ENCODE measurements around the gene IRX5. TPM values are rescaled to one million over a fixed set of nuclear protein-coding genes. Genes with fewer than 3 reads are reported as not detected.

The IRX5 gene
- total and polyA plus RNA-seq, 2 of the 8 experiments (the other 6 are each of a cell fraction or from before 2014, with no cell fraction given), result 0.48 to 0.56 TPM

GRCh38 chr16:54883358-54883757 lies 47.3 kb upstream of the IRX5 start:
- Histone ChIP-seq H4K8ac (ENCODE audit: extremely low read depth, insufficient read depth, low read length) (no peak overlapping the region), H3K9ac (replicated peaks in 1 of 4; ENCODE audit: extremely low read depth in 1 of 4, low read depth in 3 of 4, low read length in 3 of 4) (no peak overlapping the region), H2BK5ac (ENCODE audit: low read depth, low read length) (no peak overlapping the region), H2AK5ac (ENCODE audit: low read depth, low read length) (no peak overlapping the region), H3K18ac (ENCODE audit: extremely low read depth, low read length) (no peak overlapping the region), H3K79me2 (ENCODE audit: control insufficient read depth in 1 of 2, insufficient read depth in 2 of 2, low read length in 2 of 2) (no peaks in the 10 kb centered on the region), H4K5ac (ENCODE audit: insufficient read length, low read depth, low read length) (no peak overlapping the region), H3K27ac (ENCODE audit: low read depth, low read length) (no peak overlapping the region), H2BK15ac (ENCODE audit: low read length) (no peak overlapping the region), H2BK12ac (ENCODE audit: low read depth, low read length) (no peak overlapping the region), H3K79me1 (ENCODE audit: low read depth, low read length) (no peaks in the 10 kb centered on the region), H2BK120ac (replicated peaks; ENCODE audit: low read depth, low read length) (no peak overlapping the region), H3K4ac (replicated peaks; ENCODE audit: insufficient read length, low read depth, low read length) (no peak overlapping the region), H3K4me3 (ENCODE audit: extremely low read depth in 1 of 4, insufficient read depth in 2 of 4, low read depth in 3 of 4, low read length in 4 of 4) (no peak overlapping the region), H3K14ac (ENCODE audit: insufficient read length) (no peak overlapping the region), H3K56ac (replicated peaks; ENCODE audit: insufficient read length, low read depth, low read length) (no peak overlapping the region), H3K23me2 (ENCODE audit: low read depth, low read length) (no peaks in the 10 kb centered on the region), H4K91ac (replicated peaks; ENCODE audit: insufficient read length, low read length) (no peak overlapping the region), H3K36me3 (ENCODE audit: control insufficient read depth in 2 of 4, insufficient read depth in 4 of 4, low read length in 3 of 4) (no peaks in the 10 kb centered on the region), H2AFZ (ENCODE audit: low read length) (no peak overlapping the region), H3K4me2 (ENCODE audit: insufficient read depth in 1 of 2, low read depth in 2 of 2, low read length in 2 of 2) (no peak overlapping the region), H3K23ac (ENCODE audit: insufficient read length) (no peak overlapping the region), H3K27me3 (replicated peaks in 1 of 4; ENCODE audit: control insufficient read depth in 3 of 4, extremely low read depth in 1 of 4, insufficient read depth in 3 of 4, low read length in 3 of 4) (no peaks in the 10 kb centered on the region), H2BK20ac (ENCODE audit: low read length) (no peak overlapping the region), H3K4me1 (replicated peaks in 1 of 4; ENCODE audit: control insufficient read depth in 3 of 4, insufficient read depth in 4 of 4, low read length in 3 of 4) (no peaks in the 10 kb centered on the region), H4K20me1 (replicated peaks in 1 of 2; ENCODE audit: control insufficient read depth in 1 of 2, insufficient read depth in 2 of 2, low read length in 2 of 2) (no peaks in the 10 kb centered on the region), H3K9me3 (ENCODE audit: insufficient read depth in 2 of 2, low read depth in 1 of 2, low read length in 1 of 2) (no peaks in the 10 kb centered on the region; a peak in 1 of 4 replicates)
- TF ChIP-seq KDM4A (IDR thresholded peaks at IDR 0.05; ENCODE audit: low read depth, low read length, severe bottlenecking), result no peak
- no peak for TF ChIP-seq ASH2L (IDR thresholded peaks at IDR 0.05; ENCODE audit: low read length)
- TF ChIP-seq CREB1 (IDR thresholded peaks at IDR 0.05), result no peak
- no peak for TF ChIP-seq RXRA (IDR thresholded peaks at IDR 0.05; ENCODE audit: insufficient read depth, low read depth, low read length)
- no peak for TF ChIP-seq SIN3A (conservative IDR thresholded peaks at IDR 0.05 in 1 of 2, IDR thresholded peaks at IDR 0.05 in 1 of 2; ENCODE audit: low read depth in 1 of 2, low read length in 2 of 2)
- TF ChIP-seq NANOG (IDR thresholded peaks at IDR 0.05; ENCODE audit: insufficient read depth, low read depth, low read length, poor library complexity, severe bottlenecking), result no peak
- no peak for TF ChIP-seq BRCA1 (IDR thresholded peaks at IDR 0.05; ENCODE audit: low read depth, low read length)
- TF ChIP-seq CBX8 (IDR thresholded peaks at IDR 0.05; ENCODE audit: borderline replicate concordance, low read depth, low read length), result no peak
- no peak for TF ChIP-seq MAFK (IDR thresholded peaks at IDR 0.05; ENCODE audit: low read depth, low read length)
- TF ChIP-seq TCF12 (IDR thresholded peaks at IDR 0.05; ENCODE audit: low read depth, low read length), result no peak
- TF ChIP-seq SIRT6 (IDR thresholded peaks at IDR 0.05; ENCODE audit: low read length), result no peak
- no peak for TF ChIP-seq KDM1A (IDR thresholded peaks at IDR 0.05; ENCODE audit: borderline replicate concordance, low read length)
- no peak for TF ChIP-seq PHF8 (conservative IDR thresholded peaks at IDR 0.05; ENCODE audit: low read depth, low read length)
- 100% methylated on average over 1 of the region's 1 CpG; no CpG with 5 or more reads in 1 of the 2 experiments for WGBS, 2 experiments (ENCODE audit: extremely low coverage in 1 of 2, insufficient coverage in 1 of 2, insufficient read length in 1 of 2, insufficient replicate concordance in 2 of 2, low coverage in 1 of 2, low lambda C conversion rate in 2 of 2, missing lambda C conversion rate in 1 of 2)
- DNase-seq (ENCODE audit: low read depth in 1 of 2, low spot score in 2 of 2) (no peak), FAIRE-seq (no peak)
- ChIA-PET POLR2A (ENCODE audit: partially characterized antibody) (no interaction called here), CTCF (ENCODE audit: partially characterized antibody) (interaction anchor here (0.7 kb wide), 1 partner anchor 70 kb away, joined by 3 read pairs; no protein-coding TSS in a partner anchor)

Data from H1 (cell line).